GM12891 (cell line): Measurements from ENCODE around the gene CTNNA2.

Experiments
- POLR2A ChIP-seq: IDR thresholded peaks from 2 replicates; pipeline ENCODE4 v1.6.1; 2011; ENCODE audit warnings: low read depth, low read length, control low read depth
- TAF1 ChIP-seq: IDR thresholded peaks from 2 replicates; pipeline ENCODE4 v1.6.1; 2011; ENCODE audit warnings: low read depth, low read length, control low read depth

DNA sequence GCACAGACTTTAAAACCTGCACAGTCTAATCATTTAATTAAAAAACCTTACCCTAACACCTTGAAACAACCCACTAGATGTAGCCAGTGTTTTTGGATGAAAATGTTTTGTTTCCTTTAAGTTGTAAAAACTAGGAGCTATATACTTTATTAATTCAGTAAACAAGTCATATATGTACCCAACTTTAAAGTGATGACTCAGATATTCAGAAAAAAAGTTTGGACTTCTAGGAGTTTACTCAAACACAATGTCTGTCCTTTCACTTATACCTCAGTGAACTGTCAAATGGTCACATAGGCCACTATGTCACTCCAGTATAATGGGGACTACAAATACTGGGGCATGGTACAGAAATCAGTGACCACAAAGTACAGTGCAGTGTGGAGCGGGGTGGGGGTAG lies 431.4 kb downstream of the CTNNA2 start:
- TF ChIP-seq POLR2A (no peak), TAF1 (no peak)
